ENCODE measurements around the gene DRAXIN.

DRAXIN gene

DNA sequence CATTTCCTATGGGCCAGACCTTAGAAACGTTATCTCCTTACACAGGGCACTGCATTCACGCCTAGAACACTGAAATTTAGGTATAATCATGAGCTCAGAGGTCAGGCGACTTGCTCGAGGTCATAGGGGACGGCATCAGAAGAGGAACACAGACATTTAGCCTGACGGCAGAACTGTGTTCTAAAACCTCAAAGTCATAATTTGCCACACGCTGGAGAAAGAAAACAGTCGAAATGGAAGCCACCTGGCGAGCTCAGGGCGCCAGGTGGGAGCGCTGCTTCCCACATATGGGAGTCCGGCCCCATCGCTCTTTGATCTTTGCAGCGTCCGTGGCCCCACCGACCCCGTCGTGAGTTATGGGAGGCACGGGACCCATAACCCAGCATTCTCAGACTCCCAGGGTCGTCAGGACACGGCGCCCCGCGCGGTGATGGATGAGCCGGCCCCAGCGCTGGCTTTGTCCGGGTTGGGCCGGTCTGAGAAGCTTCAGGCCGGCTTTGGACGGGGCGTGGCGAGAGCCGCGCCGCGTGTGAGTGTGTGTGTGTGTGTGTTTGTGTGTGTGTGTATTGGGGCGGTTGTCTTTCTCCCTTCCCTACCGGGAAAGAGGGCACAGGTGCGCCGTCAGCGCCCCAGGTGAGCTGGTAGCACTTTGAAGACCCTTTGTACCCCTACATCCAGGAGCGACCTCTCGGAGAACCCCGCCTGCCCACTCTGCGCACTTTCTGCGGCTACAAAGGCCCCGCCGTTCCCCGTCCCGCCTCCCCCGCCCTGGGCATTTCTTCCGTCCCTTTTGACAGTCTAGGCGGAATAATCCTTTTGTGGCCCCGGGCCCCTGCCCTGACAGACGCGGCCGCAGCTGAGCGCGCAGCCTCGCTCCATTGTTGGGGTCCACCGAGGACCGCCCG is 861 bp upstream of the DRAXIN start:
- no peak for DNase-seq

DNA sequence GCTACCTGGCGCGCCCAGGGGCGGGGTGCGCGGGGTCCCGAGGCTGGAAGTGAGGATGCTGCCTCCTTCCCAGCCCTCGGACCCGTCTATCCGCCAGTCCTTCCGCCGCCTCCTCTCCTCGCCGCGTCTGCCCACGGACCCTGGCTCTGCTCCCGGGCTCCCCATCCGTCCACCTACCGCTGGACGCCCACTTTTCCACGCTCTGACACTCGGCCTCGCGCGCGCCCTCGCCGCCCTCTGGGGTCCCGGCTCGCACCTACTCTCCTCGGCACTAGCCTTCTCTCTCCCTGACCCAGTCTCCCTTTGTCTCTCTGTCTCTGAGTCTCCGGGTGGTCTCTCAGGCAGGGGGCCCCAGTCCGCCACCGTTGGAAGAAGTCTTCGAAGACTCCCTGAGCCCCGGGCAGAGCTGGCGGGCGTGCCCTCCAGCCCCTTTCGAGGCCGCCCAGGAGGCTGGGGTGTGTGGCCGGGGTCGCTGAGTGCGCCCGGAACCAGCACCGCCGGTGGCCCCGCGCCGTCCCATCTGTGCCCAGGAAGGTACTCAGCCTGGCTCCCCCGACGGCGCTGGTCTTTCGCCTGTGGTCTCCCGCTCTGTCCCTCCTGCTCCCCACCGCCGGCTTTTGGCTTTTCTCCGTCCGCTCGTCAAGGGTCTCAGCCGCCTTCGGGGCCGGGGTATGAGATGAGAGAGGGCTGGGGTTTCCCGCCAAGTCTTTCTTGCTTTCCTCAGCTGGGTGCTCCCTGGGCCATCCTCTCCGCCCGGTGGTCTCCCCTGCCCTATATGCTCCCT is 610 bp downstream of the DRAXIN start:
- no peak for DNase-seq

DNA sequence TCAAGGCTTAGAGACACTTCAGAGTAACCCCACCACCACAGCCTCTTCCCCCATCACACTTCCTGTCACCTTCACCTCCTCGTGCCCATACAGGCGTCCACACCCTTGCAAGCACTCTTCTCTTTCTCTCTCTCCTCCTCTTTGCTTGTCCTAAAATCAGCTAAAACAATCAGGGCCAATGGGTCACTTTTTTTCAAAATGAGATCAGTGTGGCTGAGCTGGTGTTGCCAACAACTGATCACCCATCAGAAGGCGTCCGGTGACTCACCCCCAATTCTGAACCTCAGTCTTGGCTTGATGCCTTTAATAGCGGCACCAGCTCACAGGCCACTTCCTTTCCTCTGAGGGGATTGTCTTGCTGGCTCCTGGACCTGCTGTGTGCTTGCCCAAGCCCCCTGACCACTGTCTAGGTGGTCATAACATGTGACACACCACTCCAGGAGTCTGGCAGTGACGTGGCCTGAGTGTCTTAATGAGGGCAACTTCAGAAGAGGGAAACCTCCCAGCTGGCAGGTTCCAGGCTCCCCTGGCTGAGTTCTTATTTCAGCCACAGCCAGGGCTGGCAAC is 1.6 kb downstream of the DRAXIN start:
- DNase-seq = no peak

DNA sequence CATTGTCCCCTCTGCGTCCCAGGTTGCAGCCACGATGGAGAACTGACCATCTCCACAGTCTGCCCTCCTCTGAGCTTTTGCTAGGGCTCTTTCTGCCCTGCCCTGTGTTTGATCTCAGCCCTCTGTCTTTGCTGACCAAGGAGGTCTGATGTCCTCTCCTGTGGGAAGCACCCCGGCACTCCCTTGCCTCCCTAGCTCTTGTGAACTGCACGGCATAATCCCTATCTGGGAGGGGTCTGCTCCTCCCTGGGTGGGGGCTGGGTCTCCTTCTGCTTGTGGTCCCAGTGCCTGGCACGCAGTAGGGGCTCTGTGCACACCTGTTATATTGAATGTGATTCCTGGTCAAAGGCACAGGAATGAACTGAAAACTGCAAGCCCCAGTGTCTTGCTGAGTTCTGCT is 2.4 kb downstream of the DRAXIN start:
- no peak for DNase-seq

DNA sequence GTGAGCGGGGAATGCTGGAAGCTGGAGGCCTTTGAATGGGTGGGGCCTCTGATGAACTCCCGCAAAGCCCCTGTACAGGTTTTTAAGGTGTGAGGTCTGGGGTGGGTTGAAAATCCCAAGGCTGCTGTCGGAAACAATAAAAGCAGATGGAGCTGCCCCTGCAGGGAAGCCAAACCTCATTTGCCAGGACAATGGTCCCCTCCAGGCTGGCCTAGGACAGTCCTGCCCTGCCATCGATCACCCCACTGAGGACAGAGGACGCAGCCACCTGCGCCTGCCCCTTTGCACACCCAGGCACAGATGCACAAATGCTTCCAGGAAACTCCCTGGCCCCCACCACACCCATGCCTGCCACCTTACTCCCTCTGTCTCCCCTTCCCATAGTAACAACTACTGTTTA is 4.4 kb downstream of the DRAXIN start:
- DNase-seq = no peak

DNA sequence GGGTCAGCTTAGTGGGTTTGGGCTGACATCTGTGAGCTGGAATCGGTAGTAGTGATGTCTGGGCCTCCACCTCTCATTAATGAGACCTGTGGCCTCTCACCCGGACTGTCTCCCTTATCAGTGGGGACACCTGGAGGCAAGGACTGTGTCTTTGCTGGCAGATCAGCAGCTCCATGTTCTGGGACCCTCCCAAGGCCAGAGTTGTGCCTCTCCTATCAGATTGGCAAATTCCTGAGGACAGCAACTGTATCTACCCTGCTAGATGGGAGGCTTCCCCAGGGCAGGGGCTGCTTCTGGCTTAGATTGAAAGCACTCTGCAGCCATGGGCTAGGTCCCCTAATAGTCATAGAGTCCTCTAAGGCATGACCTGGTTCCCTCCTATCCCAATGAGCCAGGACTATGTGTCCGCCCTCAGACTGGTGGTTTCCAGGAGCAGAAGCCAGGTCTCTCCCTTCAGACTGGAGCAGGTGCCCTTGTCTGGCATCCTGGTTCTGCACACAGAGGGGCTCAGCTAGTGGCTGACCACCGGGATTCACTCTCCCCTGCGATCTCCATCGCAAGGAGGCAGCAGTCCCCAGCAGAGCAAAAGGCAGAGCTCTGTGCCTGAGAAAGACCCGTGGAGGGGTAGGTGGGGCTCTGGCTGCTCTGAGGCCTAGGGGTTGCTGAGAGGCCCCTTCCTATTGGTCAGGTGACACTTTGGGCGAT is 5.8 kb downstream of the DRAXIN start:
- no peak for DNase-seq

DNA sequence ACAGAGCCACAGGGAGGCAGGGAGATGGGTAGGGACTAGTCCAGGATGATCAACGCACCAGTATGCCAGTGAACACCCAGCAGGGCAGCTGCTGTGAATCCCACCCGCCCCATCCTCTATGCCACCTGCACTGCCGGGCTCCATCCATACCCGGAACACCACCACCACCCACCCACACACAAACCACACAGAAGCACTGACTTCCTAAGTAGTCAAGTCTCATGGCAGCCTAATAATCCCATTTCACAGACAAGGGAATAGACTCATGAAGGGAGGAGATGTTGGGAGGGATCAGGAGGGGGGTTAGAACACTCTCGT is 6.3 kb downstream of the DRAXIN start:
- no peak for DNase-seq

DNA sequence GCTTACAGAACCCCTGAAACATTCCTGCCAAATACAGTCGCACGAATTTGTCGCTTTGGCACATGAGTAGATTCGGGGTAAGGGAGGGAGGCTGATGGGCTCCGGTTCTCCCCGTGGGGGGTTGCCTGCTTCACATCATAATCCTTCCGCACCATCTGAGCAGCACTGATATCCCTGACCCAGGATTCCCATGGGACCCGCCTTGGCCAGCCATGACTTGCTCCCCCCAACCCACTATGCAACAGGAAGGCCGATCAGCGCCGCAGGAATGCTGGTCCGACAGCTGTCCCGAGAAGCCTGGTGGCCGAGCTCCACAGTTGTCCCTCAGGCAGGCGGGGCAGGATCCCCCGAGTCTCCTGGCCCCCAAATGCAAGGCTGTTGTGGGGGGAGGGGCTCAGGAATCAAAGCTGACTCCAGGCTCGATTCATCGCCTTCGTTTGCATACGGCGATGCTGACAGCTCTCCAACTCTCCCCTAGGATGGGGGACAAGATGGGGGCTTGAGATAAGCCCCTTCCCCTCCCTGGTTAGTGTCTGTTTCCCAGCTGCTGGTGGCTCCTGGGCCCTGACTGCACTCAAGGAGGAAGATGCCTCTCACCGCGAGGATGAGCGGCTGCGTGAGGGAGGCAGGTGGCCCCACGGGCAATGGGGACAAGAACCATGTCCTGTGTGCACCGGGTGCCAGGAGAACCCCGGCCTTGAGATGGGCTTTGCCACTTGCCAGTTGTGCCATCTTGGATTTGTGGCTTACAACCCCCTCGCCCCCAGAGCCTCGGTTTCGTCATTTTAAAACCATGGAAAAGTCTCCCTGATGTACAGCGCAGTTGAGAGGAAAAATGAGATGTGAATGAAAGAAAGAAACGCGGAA is 9.3 kb downstream of the DRAXIN start:
- no peak for DNase-seq

DNA sequence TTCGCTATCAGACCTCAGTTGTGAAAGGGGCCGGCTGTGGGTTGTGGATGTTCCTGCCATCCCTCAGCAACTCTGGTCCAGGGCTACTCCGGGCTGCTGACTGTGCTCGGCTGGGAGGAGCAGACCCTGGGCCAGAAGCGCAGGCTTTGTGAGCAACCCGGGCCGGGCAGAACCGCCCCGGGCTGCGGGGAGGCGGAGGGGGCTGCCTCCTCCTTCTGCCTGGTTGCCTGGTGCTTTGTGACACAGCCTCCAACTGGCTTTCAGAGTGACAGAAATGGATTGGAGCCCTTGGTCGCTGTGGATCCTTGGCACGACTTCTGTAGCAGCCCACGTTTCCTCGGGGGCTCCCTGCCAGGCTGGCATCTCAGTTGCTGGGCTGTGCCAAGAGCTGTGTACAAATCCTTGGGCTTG is 10.0 kb downstream of the DRAXIN start:
- DNase-seq = no peak

DNA sequence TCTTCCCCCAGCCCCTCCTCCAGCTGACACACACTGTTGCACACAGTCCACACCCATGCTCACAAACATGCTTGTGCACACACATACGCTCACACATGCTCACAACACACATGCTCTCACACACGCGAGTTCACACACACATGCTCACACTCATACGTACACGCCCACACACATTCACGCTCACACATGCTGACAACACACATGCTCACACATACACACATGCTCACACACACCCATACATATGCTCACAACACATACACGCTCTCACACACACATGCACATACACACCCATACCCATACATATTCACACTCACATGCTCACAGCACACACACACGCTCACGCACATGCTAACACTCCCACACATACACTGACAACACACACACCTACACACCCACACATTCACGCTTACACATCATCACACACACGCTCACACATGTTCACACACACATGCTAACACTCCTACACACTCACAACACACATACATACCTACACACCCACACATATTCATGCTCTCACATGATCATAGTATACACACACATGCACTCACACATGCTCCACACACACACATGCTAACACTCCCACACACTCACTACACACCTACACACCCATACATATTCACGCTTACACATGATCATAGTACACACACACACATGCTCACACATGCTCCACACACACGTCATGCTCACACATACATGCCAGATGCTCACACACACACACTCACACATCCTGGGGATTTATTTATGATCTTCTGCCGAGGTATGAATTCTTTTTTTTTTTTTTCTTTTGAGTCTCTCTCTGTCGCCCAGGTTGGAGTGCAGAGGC is 10.7 kb downstream of the DRAXIN start:
- no peak for DNase-seq

DNA sequence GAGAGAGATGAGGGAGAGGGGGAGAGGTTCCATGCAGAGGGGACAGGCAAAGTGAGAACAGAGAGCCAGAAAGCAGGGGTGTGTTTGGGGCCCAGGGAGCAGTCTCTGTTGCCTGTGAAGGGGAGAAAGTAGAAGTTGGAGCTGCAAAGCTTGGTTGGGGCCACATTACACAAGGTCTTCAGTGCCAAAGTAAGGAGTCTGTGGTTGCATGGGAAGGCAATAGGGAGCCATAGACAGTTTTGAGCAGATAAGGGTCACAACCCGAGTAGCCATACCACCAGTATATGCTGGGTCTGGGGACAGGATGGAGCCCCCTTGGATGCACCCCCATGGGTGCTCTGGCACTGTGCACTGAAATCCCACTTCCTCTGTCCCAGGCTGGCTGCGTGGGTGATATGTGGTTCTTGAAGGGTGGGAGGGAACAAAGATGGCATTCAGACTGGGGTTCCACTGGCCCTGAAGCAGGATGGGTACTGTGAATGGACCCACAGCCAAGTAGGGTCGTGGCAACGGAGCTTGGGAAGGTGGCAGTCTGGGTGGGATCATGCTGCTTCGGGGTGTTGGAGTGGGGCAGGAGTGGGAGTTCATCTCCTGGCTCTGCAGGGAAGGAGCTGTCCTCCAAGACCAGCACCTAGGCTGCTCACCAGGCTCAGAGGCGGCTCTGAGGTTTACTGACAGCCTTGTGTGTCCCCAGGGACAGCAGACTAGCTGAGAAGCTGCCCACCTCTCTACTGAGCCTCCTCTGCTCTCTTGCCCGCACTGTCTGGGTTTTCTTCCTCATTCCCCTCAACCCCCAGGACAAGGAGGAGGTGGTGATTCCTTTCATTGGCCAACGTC is 12.1 kb downstream of the DRAXIN start:
- no peak for DNase-seq

DNA sequence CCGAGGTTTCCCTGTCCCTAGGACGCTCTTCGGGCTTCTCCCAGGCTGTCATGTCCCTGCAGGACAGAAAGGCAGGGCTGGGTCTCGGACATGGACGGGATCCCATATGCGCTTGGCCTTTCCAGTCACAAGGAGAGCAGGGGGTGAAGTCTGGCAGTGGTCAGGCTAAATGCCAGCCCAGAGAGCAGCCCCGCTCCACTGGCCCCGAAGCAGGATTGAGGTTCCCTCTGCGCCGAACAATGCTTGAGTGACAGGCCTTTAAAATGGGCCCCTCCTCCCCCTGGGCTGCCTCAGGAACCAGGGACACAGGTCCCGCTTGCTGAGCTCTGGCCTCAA is 12.7 kb downstream of the DRAXIN start:
- DNase-seq = no peak

DNA sequence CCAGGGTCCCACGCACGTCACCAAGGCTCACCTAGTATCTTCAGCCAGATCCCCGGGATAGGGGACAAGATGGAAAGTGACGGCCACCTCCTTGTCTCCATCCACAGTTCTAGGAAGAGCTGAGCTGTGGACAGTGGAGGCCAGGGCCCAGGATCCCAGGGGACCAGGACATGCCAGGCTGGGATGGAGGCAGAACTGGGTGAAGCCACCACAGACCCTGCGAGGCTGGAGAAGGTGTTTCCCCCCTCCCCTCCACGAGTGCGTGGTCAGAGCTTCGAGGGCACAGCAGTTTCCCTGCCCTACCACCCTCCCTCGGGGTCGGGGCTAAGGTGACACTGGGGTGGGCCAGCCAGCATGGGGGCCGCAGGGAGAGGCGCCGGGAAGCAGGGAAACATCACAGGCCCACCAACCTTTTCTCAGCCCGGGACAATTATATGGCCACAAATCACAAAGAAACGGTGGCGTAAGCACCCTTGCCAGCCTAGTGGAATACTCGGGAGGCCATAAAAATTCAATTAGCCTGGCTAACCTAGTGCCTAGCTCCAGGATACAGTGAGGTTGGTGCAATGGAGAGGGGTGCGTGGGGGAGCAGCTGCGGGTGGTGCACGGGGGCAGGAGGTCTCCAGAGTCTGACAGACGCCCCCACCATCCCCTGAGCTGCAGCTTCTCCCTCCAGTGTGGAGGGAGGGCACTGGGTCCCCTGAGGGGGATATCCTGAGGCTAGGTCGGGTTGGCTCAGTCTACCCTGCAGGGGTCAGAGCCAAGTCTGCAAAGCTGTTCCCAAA is 13.4 kb downstream of the DRAXIN start:
- no peak for DNase-seq

DNA sequence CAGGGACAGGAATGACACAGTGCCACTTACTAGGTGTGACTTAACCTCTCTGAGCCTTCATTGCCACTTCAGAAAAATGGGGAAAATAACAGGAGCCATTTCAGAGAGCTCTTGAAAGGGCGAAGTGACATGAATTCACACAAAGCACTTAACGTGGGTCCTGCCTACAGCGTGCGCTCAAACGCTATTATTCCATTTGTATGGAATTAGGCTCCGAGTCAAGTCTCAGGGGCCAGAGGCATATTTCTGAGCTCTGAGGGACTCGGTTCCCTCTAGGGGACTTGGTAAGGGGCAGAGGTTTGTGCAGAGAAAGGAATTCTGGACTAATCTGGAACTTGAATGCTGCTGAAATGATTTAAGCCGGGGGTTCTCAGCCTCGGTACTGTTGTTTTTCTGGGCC is 14.1 kb downstream of the DRAXIN start:
- no peak for DNase-seq

DNA sequence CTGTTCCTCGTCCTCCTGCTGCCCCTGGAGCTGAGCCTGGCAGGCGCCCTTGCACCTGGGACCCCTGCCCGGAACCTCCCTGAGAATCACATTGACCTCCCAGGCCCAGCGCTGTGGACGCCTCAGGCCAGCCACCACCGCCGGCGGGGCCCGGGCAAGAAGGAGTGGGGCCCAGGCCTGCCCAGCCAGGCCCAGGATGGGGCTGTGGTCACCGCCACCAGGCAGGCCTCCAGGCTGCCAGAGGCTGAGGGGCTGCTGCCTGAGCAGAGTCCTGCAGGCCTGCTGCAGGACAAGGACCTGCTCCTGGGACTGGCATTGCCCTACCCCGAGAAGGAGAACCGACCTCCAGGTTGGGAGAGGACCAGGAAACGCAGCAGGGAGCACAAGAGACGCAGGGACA is 14.8 kb downstream of the DRAXIN start:
- DNase-seq = no peak

DNA sequence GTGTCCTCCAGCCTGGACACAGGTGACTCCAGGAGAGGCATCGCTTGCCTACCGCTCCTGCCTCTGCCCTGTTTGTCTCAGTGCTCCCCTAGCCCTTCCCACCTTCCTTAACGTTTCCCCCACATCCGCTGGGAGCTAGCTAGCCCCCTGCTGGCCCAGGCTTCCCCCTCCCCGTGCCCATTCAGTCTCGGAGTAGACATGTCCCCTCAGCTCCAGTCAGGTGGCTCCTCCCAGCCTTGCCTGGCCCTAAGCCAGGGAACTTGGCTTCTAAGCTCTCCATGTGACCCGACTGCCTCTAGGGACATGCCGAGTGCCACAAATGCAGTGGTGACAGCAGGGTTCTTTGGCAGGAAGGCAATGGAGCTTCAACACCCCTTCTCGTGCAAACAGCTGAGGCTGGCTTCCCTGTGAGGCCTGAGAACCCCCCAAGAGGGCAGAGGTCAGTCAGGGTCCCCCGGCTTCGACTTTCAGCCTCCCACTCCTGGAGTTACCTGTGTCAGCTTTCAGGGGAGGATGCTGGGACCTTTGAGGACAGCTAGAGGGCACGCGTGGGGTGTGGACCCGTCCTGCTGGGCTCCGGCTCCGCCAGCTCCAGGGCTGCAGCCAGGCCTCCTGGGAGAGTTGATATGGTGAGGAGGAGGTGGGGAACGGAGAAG is 16.2 kb downstream of the DRAXIN start:
- DNase-seq = peak; percentile 3

DNA sequence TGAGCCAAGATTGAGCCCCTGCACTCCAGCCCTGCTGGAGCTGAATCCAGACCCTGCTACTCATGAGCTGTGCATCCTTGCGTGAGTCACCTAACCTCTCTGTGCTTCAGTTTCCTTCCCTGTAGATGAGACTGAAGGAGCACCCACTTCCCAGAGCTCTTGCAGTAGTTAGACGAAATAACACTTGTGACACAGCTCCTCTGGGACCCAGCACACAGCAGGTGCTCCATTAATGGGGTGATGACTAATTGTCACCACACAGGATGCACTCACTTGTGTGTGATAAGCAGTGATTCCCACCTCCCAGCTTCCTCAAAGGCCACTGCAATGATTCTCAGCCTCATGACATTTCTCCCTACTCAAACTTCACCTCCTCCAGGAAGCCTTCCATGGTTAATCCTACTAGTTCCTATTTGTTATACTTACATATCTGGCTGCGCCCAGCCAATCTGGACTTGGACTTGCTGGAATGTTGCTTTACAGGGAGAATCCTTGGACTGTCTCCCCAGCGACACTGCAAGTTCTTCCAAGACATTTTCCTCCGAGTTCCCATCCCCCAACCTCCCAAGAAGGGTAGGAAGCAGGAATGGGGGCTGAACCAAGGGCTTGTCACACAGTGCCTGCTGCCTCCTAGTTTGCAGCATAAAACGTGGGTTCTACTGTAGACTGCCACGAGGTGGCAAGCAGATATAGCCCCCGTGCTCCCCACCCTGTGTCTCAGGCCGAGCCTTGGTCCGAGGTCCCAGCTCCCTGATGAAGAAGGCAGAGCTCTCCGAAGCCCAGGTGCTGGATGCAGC is 17.2 kb downstream of the DRAXIN start:
- no peak for DNase-seq

DNA sequence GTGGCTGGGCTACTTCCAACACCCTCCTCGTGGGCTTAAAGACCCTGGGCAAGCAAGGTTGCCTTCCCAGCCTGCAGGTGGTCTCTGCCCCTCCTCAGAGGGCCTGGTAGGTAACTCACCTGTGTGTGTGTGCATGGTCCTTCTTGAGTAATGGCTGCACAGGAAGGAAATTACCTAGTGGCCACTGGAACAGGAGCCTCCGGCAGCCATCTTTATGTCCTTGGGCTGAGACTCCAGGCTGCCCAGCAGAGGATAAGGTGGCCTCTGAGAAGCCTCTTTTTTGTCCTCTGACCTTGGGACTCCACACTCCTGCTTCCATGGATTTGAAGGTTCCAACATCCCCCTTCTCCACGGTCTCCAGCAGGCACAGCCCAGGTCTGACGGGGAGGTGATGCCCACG is 20.0 kb downstream of the DRAXIN start:
- no peak for DNase-seq

Measured in NCI-H774 (cell line).